Fibroblast of skin of abdomen (primary cell): ENCODE data around the gene FANCE.
"Not testable (repeated sequence)": the region's sequence is repeated elsewhere in the genome, so short reads cannot be mapped to it uniquely, and the experiment has no call there.

ENCODE experiments used
- DNase-seq: peaks from one replicate; pipeline ENCODE4 v3.0.0-alpha.2; 2013

FANCE gene

GRCh38 chr6:35432702-35433101 lies 19.4 kb upstream of the FANCE start:
- not testable (repeated sequence) for DNase-seq

- DNase-seq = no peak
Measured at GRCh38 chr6:35435074-35435837, 16.9 kb upstream of the FANCE start.

GRCh38 chr6:35436071-35436857 lies 15.9 kb upstream of the FANCE start:
- no peak for DNase-seq

- not testable (repeated sequence) for DNase-seq
Measured at GRCh38 chr6:35438378-35439065, 13.6 kb upstream of the FANCE start.

- no peak for DNase-seq
Measured at GRCh38 chr6:35439308-35439707, 12.8 kb upstream of the FANCE start.

GRCh38 chr6:35441205-35441604 lies 10.9 kb upstream of the FANCE start:
- no peak for DNase-seq

- DNase-seq = no peak
Measured at GRCh38 chr6:35441642-35442041, 10.5 kb upstream of the FANCE start.

GRCh38 chr6:35442693-35443092 lies 9.4 kb upstream of the FANCE start:
- no peak for DNase-seq

GRCh38 chr6:35443341-35444030 lies 8.7 kb upstream of the FANCE start:
- no peak for DNase-seq

GRCh38 chr6:35445691-35446090 lies 6.4 kb upstream of the FANCE start:
- no peak for DNase-seq

GRCh38 chr6:35448191-35448590 lies 3.9 kb upstream of the FANCE start:
- DNase-seq = no peak

- peak; percentile 66 for DNase-seq
Measured at GRCh38 chr6:35449287-35449881, 2.8 kb upstream of the FANCE start.

GRCh38 chr6:35451354-35452182 lies 570 bp upstream of the FANCE start:
- no peak for DNase-seq

- DNase-seq = no peak
Measured at GRCh38 chr6:35453236-35453635, 1.1 kb downstream of the FANCE start.

GRCh38 chr6:35454391-35455110 lies 2.4 kb downstream of the FANCE start:
- no peak for DNase-seq

- DNase-seq = no peak
Measured at GRCh38 chr6:35457907-35458306, 5.8 kb downstream of the FANCE start.

- no peak for DNase-seq
Measured at GRCh38 chr6:35461270-35461669, 9.1 kb downstream of the FANCE start.

GRCh38 chr6:35463292-35463691 lies 11.2 kb downstream of the FANCE start:
- no peak for DNase-seq

GRCh38 chr6:35465646-35466045 lies 13.5 kb downstream of the FANCE start:
- DNase-seq = no peak

GRCh38 chr6:35468181-35468979 lies 16.2 kb downstream of the FANCE start, which contains the start of gene RPL10A:
Gene RPL10A (plus strand): TSS chr6:35468401. CDS start chr6:35468435, 34 bp downstream.
- peak; percentile 96 for DNase-seq
